ENCODE results near the gene SSH3.
A peak's percentile ranks its signal among the peaks of the same experiment; 100 is the strongest.

The SSH3 gene

DNA sequence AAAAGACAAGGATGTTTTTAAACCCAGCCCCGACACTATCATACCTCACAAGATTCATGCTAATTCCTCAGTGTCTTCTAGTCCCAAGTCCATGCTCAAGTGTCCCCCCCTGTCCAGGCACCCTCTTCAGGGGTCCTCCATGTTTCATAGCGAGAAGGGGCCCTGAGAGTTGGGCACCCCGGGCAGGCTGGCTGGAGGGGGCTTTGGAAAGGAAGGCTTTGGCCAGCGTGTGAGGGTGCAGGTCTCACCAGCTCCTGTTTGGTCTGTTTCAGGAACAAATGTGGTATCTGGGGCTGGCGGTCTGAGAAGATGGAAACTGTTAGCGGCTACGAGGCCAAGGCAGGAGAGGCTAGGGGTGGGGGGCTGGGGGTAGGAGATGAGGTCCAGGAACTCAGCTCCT lies 4.5 kb upstream of the SSH3 start:
- DNase-seq, result no peak

DNA sequence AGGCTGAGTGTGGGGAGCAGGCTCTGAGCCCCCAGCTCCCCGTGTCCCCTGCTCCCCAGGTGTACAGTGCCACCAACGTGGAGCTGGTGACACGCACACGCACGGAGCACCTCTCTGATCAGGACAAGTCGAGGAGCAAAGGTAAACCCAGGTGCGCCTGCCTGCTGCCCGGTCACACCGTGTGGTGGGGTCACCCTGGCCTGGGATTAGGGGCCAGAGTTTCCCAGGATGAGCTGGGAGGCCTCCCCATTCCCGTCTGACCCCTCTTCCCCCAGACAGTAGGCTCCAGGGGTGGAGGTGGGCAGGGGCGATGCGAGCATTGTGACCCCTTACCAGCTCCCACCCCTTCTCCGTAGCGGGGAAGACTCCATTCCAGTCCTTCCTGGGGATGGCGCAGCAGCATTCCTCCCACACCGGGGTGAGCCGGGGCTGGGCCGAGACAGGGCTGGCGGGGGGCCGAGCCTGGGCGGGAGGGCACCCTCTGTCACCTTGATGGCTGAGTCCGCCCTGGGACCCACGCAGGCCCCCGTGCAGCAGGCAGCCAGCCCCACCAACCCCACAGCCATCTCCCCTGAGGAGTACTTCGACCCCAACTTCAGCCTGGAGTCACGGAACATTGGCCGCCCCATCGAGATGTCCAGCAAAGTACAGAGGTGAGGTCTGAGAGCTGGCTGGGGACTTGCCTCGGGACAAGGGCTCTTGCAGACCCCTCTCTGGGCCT lies 3.7 kb upstream of the SSH3 start:
- no peak for DNase-seq

DNA sequence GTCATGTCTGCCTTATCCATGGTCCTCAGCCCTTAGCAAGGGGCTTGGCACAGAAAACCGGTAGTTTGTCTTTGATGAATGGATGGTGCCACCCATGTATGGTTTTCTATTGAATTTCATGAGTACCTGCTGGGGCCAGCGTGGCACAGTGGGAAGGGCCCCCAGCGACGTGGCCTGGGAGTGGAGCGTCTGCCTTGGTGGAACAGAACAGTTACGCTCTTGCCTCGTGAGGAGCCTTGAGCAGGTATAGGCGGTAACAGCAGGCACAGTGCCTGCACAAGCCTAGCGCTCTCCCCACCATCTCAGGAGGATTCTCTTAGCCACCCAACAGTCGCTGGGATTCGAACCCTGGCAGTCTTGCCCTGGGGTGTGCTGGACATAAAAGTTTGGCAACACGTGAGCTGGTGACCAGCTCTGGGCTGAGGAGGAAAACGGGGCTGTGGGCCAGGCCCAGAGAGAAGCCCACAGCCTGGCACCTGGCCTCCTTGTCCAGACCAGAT lies 3.0 kb upstream of the SSH3 start:
- DNase-seq, result no peak

DNA sequence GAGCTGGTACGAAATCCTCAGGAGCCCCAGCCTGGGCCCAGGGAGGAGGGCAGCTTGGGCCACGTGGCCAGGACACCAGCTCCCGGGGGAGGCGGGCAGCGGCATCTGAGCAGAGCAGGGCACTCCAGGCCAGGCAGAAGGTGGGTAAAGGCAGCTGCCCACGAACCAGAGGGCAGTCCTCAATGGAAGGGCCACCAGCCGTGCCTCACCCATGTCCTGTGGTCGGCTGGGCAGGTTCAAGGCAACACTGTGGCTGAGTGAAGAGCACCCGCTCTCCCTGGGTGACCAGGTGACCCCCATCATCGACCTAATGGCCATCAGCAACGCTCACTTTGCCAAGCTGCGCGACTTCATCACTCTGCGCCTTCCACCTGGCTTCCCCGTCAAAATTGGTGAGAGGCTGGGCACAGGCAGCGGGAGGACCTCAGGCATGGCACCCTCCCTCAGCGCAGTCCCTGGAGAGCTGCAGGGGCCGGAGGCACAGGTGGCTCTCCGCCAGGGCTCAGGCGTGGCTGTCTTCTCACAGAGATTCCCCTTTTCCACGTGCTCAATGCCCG lies 2.5 kb upstream of the SSH3 start:
- DNase-seq, result no peak

DNA sequence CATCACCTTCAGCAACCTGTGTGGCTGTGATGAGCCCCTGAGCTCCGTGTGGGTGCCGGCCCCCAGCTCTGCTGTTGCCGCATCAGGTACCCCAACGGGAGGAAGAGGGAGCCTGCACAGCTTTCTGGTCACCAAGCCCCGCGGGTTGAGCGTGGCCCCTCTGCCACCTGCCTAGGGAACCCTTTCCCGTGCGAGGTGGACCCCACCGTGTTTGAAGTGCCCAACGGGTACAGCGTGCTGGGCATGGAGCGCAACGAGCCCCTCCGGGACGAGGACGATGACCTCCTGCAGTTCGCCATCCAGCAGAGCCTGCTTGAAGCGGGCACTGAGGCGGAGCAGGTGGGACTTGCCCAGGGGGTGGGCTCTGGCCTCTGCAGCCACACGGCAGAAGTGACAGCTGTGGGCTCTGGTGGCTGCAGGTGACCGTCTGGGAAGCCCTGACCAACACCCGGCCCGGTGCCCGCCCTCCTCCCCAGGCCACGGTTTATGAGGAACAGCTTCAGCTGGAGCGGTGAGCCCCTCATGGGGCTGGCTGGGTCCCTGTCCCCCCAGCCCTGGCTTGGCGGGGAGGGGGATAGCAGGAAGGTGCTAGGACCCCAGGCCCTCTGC lies 1.9 kb upstream of the SSH3 start:
- no peak for DNase-seq

DNA sequence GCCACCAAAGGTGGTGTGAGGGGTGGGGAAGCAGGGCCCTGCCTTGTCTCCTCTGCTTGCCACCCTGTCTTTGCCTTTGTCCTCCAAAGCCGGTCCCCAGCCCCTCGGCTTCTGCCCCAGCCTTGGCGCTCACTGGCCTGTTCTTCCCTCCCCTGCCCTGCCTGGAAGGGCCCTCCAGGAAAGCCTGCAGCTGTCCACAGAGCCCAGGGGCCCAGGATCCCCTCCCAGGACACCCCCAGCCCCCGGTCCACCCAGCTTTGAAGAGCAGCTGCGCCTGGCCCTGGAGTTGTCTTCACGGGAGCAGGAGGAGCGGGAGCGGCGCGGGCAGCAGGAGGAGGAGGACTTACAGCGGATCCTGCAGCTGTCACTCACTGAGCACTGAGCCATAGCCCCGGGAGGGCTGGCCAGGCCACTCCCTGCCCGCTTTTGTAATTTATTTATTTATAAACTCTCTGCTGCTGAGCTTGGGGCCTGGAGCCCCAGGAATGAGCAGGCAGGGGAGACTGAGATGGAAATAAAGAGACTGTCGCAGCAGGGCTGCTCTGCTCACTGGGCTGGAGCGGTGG lies 1.3 kb upstream of the SSH3 start:
- DNase-seq, result peak; percentile 20 to 27

DNA sequence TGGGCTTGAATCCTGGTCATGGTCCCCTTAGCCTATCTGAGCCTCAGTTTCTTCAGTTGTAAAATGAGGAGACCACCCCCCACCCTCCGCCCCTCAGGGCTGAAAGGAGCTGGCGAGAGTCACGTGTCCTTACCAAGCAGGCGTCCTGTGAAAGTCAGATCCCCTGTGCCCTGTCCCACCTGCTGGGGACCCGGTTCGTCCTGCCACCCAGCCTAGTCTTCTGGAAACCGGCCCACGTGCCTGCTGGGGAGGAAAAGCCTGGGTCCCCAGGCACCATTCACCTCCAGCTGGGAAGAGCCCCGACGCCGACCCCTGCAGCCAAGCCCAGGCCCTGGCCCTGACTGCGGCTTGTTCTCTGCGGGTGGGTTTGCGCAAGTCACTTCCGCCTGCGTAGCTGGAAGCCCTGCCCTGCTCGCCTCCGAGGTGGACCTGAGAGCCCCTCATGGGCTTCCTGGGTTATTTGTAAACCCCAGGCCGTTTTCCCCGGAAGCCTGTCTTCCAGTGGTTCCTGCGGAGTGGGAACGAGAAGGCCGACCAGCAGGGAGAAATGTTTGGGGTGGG lies 679 bp upstream of the SSH3 start:
- peak; percentile 13 to 23 for DNase-seq

DNA sequence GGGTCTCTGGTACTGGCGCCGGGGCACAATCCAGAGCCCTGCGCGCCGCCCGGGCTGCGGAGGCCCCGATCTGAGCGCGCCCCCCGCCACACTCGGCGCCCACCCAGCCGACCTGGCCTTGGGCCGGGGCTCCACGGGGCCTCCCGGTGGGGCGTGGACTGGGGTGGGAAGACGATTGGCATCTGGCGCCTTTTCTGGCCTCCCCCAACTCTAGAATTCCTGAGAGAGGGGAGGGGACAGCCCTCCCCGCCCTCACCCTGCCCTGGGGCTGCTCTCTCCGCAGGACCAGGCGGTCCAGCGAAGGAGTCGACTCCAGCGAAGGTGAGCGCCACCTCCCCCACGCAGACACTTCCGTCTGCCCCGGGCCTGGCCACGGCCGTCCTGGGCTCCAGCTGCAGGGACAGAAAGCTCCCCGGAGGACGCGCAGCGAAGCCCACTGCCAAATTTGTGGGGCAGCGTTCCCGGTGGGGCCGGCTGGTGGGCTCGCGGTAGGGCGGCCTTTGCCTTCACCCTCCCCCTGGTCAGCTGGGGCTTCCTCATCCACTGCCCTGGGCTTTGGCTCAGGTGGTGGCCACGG lies 593 bp downstream of the SSH3 start:
- DNase-seq, result no peak

DNA sequence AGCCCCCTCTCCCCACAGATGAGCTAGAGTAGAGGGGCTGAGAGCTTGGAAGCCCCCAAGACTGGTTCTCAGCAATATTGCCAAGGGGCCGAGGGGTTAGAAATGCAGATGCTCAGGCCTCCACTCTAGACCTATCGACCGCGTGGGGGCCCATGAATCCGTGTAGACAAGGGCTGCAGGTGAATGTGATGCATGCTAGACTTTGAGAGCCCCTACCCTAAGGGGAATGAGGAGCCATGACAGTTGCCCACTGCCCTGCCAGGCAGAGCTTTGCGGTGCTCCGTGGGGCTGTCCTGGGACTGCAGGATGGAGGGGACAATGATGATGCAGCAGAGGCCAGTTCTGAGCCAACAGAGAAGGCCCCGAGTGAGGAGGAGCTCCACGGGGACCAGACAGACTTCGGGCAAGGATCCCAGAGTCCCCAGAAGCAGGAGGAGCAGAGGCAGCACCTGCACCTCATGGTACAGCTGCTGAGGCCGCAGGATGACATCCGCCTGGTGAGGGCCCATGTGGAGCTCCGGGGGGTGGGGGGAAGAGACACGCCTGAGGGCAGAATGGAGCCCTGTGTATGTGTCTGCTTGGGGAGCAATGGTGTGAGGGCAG lies 1.3 kb downstream of the SSH3 start:
- DNase-seq, result no peak

DNA sequence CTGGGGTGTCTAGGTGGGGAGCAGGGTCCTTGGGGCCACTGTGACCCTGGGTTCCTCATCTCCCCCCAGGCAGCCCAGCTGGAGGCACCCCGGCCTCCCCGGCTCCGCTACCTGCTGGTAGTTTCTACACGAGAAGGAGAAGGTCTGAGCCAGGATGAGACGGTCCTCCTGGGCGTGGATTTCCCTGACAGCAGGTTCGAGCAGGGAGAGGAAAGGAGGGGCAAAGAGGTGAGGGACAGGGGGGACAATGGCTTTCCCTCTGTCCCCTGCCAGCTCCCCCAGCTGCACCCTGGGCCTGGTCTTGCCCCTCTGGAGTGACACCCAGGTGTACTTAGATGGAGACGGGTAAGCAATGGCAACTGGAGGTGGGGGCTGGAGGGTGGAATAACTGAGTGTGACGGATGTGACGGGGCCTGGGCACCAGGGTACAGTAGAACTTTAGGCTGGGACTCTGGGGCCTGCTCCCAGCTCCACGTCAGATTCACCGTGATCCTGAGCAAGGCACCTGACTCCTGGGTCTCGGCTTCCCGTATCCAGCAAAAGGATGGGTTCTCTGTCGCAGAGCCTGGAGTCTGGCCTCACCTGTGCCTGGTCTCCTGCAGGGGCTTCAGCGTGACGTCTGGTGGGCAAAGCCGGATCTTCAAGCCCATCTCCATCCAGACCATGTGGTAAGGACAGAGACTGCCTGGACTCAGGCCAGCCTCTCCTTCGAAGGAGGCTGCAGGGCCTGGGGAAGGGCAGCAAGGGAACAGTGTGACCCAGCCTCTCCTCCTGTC lies 3.6 kb downstream of the SSH3 start:
- DNase-seq, result no peak

DNA sequence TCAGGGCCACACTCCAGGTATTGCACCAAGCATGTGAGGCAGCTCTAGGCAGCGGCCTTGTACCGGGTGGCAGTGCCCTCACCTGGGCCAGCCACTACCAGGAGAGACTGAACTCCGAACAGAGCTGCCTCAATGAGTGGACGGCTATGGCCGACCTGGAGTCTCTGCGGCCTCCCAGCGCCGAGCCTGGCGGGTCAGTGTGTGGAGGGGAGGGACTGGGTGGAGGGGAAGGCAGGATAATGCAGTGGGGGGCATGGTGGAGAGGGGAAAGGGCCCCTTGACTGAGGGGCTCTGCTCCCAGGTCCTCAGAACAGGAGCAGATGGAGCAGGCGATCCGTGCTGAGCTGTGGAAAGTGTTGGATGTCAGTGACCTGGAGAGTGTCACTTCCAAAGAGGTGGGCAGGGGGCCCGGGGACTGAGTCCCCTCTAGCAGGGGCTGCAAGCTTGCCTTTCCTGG lies 4.2 kb downstream of the SSH3 start:
- DNase-seq, result no peak

DNA sequence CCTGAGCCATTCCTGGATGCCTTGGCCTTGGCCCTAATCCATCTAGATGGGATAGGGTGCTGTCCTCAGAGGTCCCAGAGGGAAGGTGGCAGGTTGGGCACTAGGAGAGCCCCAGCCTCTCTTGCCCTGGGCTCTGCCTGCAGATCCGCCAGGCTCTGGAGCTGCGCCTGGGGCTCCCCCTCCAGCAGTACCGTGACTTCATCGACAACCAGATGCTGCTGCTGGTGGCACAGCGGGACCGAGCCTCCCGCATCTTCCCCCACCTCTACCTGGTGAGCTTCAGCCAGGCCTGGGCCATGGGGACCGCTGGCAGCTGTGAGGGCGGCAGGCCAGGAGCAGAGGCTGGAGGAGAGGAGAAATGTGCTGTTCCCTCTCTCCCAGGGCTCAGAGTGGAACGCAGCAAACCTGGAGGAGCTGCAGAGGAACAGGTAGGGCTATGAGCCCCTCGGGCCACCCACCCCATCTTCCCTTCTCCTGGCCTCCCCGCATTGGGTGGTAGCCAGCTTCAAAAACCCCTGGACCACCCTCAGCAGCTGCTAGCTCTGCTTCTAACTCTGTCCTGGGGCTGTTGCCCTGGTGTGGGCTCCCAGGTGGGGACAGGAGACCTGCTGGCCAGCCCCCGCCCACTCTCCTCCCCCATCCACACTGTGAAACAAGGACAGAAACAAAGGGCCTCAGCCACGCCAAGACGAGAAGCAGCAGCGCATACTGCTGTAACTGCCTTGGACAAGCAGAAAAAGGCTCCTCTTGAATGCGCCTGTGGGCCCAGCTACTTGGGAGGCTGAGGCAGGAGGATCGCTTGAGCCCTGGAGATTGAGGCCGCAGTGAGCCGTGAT lies 4.9 kb downstream of the SSH3 start:
- DNase-seq, result no peak

DNA sequence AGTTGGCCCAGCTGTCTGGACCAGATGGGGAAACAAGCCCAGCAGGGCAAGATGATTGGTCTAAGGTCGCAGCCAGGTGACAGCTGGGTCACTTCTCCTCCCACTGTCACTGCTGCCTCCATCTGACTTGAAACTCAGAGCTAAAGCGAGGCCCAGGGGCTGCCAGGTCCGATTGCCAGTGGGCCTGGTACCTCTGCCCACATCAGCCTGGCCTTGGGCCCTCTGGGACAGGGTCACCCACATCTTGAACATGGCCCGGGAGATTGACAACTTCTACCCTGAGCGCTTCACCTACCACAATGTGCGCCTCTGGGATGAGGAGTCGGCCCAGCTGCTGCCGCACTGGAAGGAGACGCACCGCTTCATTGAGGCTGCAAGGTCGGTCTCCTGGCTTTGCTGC lies 5.8 kb downstream of the SSH3 start:
- DNase-seq, result no peak

DNA sequence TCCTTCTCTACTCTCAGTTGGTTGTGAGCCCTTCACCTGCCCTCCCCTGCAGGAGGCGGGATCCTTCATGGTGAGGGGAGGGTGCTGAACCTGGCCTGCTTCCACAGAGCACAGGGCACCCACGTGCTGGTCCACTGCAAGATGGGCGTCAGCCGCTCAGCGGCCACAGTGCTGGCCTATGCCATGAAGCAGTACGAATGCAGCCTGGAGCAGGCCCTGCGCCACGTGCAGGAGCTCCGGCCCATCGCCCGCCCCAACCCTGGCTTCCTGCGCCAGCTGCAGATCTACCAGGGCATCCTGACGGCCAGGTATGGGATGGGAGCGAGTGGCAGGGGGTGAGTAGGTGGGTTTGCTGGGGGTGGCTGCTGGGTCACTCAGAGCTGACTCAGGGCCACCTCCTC lies 6.3 kb downstream of the SSH3 start:
- no peak for DNase-seq

DNA sequence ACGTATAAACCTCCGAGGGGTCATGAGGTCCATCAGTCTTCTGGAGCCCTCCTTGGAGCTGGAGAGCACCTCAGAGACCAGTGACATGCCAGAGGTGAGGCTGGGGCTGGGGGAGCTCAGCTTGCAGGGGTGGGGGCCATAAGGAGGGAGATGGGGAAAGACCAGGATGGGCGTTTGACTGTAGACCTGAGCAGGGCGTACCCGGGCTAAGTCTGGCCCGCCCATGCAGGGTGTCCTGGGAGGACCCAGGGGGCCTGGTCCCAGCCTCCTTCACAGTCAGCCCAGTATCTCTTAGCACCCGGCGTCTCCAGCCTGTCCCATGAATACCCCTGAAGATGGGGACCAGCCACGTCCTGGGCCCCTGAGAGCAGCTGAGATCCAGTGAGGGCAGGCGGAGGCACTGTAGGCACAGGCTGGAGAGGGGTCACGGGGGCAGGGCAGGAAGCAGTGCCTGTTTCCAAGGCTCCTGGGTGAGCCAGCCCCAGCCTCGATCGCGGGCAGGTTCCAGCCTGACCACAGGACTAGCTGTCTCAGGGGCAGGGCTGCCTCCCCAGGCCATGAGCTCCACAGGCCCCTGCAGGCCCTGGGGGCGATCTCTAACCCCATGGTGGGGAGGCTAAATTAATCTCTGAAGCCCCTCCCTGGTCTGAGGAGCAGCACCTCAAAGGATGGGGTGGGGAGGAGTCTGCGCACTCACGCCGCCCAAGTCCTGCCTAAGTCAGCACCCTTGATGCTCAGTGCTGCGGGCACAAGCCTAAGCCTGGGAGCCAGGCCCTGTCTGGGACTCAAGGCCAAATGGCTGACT lies 7.1 kb downstream of the SSH3 start:
- no peak for DNase-seq

DNA sequence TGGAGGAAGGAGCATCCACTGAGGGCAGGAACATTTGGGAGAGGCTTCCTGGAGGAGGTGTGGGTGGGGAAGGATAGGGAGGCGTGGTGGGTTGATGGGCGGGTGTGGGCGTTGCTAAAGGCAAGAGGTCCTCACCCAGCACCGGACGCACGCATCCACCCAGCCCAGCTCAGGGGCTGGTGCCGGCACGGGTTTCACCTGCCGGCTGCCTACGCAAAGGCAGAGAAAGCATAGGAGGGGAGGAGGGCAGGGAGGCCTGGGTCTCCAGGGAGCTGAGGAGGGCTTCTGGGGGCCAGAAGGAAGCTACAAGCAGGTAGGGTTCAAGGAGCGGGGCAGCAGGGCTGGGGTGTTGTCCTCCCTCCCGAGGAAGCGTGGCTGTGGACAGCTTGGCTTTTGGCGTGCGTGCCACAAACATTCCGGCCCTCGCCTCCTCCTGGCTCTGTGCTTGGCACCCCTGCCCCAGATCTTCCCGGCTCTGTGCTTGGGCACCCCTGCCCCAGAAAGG lies 7.8 kb downstream of the SSH3 start:
- no peak for DNase-seq

DNA sequence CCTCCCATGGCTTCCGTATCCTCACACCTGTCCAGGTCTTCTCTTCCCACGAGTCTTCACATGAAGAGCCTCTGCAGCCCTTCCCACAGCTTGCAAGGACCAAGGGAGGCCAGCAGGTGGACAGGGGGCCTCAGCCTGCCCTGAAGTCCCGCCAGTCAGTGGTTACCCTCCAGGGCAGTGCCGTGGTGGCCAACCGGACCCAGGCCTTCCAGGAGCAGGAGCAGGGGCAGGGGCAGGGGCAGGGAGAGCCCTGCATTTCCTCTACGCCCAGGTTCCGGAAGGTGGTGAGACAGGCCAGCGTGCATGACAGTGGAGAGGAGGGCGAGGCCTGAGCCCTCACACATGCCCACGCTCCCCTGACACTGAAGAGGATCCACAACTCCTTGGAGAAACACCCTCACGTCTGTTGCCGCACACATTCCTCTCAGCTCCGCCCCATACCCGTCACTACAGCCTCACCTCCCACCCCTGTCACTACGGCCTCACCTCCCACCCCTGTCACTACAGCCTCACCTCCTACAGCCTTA lies 8.3 kb downstream of the SSH3 start:
- DNase-seq, result no peak

DNA sequence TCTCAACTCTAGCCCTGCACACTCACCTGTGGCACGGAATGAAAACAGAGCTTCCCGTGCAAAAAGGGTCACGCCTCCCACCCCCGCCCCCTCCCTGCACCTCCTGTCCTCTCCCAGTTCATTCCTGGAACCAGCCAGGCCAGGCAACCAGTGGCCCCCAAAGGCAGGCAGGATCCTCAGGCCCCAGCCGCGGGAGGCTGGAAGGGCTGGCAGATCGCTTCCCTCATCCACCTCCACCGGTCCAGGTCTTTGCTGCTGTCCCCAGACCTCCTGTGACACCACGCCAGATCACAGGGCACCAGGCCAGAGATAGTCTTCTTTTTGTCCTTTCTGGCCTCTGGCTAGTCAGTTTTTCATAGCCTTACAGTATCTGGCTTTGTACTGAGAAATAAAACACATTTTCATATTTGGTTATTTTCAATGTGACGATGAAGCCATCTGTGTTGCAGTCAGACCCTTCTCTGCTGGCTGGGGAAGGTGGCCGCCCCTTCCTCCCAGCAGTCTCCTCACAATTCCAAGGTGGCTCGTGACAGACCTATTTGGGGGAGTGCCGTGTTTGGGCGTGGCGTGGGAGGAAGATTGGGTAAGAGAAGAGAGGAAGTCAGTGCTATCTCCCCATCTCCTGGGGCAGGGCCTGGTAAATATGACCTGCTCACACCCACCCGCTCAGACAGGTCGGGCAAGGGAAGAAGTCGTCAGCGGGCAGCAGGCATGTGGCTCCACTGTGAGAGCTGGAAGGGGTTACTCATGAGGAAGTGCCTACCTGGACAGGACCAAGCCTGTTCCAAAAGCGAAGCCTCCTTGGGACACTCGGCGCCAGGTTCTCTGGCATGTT lies 9.1 kb downstream of the SSH3 start:
- no peak for DNase-seq

All from NCI-H2081 (cell line).